OCI-LY7 (cell line): ENCODE measurements around the gene MLLT10. TPM values are rescaled to one million over a fixed set of nuclear protein-coding genes. Genes with fewer than 3 reads are reported as not detected.

Experiments used
- BruUV-seq: library from RNA; stranded (reverse); fragments of 400-500 nt; replicated peaks from 2 replicates; lab custom pipeline; 2021; lab: Mats Ljungman, UMichigan
- CTCF ChIA-PET: fragments of 300-600 bp; sonication (Branson Sonifier 250); formaldehyde crosslinking; loops from one replicate; lab custom pipeline; 2022; ENCODE audit warnings: antibody characterized with exemption; ENCODE audit not compliant: unreplicated experiment; lab: Charles Lee
- POLR2A ChIA-PET: fragments of 300-600 bp; sonication (Branson Sonifier 250); formaldehyde crosslinking; loops from one replicate; lab custom pipeline; 2022; ENCODE audit warnings: antibody characterized with exemption; lab: Charles Lee
- DNase-seq: peaks from one replicate; pipeline ENCODE4 v3.0.0-alpha.2; 2015; ENCODE audit warnings: low spot score
- H2AFZ ChIP-seq: fragments of 200-600 bp; sonication (generic), shearing (Covaris generic); 2 replicates; pipeline ENCODE4 v1.6.1; 2014; ENCODE audit warnings: mild to moderate bottlenecking, antibody characterized with exemption, low read length, moderate library complexity
- H3K27ac ChIP-seq: fragments of 200-600 bp; sonication (generic); 2 replicates; pipeline ENCODE4 v1.5.1; 2014; ENCODE audit warnings: mixed run types, low read depth, mild to moderate bottlenecking, moderate library complexity, low read length, inconsistent platforms; ENCODE audit not compliant: poor library complexity, severe bottlenecking
- H3K36me3 ChIP-seq: fragments of 200-600 bp; sonication (generic); 2 replicates; pipeline ENCODE4 v1.6.1; 2014; ENCODE audit warnings: mild to moderate bottlenecking, antibody characterized with exemption, low read length, moderate library complexity, mixed read lengths; ENCODE audit not compliant: insufficient read depth
- H3K4me1 ChIP-seq: fragments of 200-600 bp; sonication (generic); 2 replicates; pipeline ENCODE4 v1.5.1; 2014; ENCODE audit warnings: mild to moderate bottlenecking, low read length; ENCODE audit not compliant: insufficient read depth, poor library complexity, severe bottlenecking
- H3K4me2 ChIP-seq: fragments of 200-600 bp; sonication (generic); 2 replicates; pipeline ENCODE4 v1.6.1; 2014; ENCODE audit warnings: mild to moderate bottlenecking, low read length
- H3K4me3 ChIP-seq: fragments of 200-600 bp; sonication (generic); 2 replicates; pipeline ENCODE4 v1.5.1; 2014; ENCODE audit warnings: mild to moderate bottlenecking, low read depth, low read length; ENCODE audit not compliant: poor library complexity, severe bottlenecking
- H3K79me2 ChIP-seq: fragments of 200-600 bp; sonication (generic); 2 replicates; pipeline ENCODE4 v1.6.1; 2016; ENCODE audit warnings: low read depth, mild to moderate bottlenecking, low read length, moderate library complexity, mixed read lengths; ENCODE audit not compliant: insufficient read depth
- H3K9me2 ChIP-seq: fragments of 200-600 bp; sonication (generic); 2 replicates; pipeline ENCODE4 v1.6.1; 2016; ENCODE audit warnings: mild to moderate bottlenecking, low read length, mixed read lengths; ENCODE audit not compliant: insufficient read depth
- H3K9me3 ChIP-seq: fragments of 200-600 bp; sonication (generic); 2 replicates; pipeline ENCODE4 v1.6.1; 2014; ENCODE audit warnings: mild to moderate bottlenecking, mixed run types, low read length, mixed read lengths
- H4K20me1 ChIP-seq: fragments of 200-600 bp; sonication (generic); 2 replicates; pipeline ENCODE4 v1.6.1; 2014; ENCODE audit warnings: mild to moderate bottlenecking, antibody characterized with exemption, low read length, moderate library complexity, mixed read lengths; ENCODE audit not compliant: insufficient read depth
- CTCF ChIP-seq: fragments of 200-600 bp; sonication (generic); conservative IDR thresholded peaks from 2 replicates; pipeline ENCODE4 v1.5.1; 2014; ENCODE audit warnings: mild to moderate bottlenecking, antibody characterized with exemption, low read length, moderate library complexity, mixed read lengths
- EZH2phosphoT487 ChIP-seq: fragments of 200-600 bp; sonication (generic); IDR thresholded peaks from 2 replicates; pipeline ENCODE4 v1.6.1; 2018; ENCODE audit warnings: low read depth, borderline replicate concordance, mild to moderate bottlenecking, mixed run types, antibody characterized with exemption, low read length, moderate library complexity, mixed read lengths
- intact Hi-C: fragments of 100-400 bp; cut with micrococcal nuclease; formaldehyde crosslinking; loops from one replicate; pipeline ENCODE4 v1.10.0; 2022; ENCODE audit not compliant: unreplicated experiment
- total RNA-seq, 2 experiments: library from RNA; depleted of rRNA in 1 of 2; stranded (reverse); fragments of >200 nt in 1 of 2; shearing (Covaris generic) in 1 of 2; gene quantifications; 2 replicates each; pipeline ENCODE4 v1.2.3, GENCODE V29; 2014 to 2022

Gene MLLT10
- total RNA-seq, 2 experiments from 2014 or later, result 68.4 to 74.0 TPM

- intact Hi-C loops, result loop anchor here (5.0 kb wide), 1 partner anchor 710 kb away; no protein-coding TSS in a partner anchor
- H3K4me2 ChIP-seq, result peak overlapping the region; percentile 88
- H3K4me1 ChIP-seq, result peaks cover 27% of the 10 kb centered on the region
- H3K9me2 ChIP-seq, result no peaks in the 10 kb centered on the region
- no peaks in the 10 kb centered on the region for H3K9me3 ChIP-seq
- H2AFZ ChIP-seq, result peak overlapping the region; percentile 77; the same call in 1 of the 2 replicates
- H3K27ac ChIP-seq, result no peak overlapping the region
- no peaks in the 10 kb centered on the region for H3K79me2 ChIP-seq
- POLR2A ChIA-PET, result interaction anchor here (0.6 kb wide), 1 partner anchor 21 kb away, joined by 4 read pairs; no protein-coding TSS in a partner anchor
- no TSS peak for BruUV-seq
- peak; percentile 78; the same call in 1 of the 2 replicates for TF ChIP-seq EZH2phosphoT487
- TF ChIP-seq CTCF, result 0 out of 2 replicates have a peak, but pooled peaks have one; percentile 22
- peak; percentile 47 for DNase-seq
- H4K20me1 ChIP-seq, result no peaks in the 10 kb centered on the region
- no peaks in the 10 kb centered on the region for H3K36me3 ChIP-seq
- peak overlapping the region; percentile 70 for H3K4me3 ChIP-seq
- CTCF ChIA-PET, result no interaction called here
Measured at GRCh38 chr10:21517134-21518031, 16.6 kb upstream of the MLLT10 start.

- no TSS peak for BruUV-seq
- Histone ChIP-seq H3K4me2 (peak overlapping the region; percentile 88), H3K79me2 (no peaks in the 10 kb centered on the region), H3K4me1 (peaks cover 27% of the 10 kb centered on the region), H3K36me3 (no peaks in the 10 kb centered on the region), H3K27ac (no peak overlapping the region), H3K4me3 (peak overlapping the region; percentile 70), H3K9me3 (no peaks in the 10 kb centered on the region), H3K9me2 (no peaks in the 10 kb centered on the region), H4K20me1 (no peaks in the 10 kb centered on the region), H2AFZ (no peak overlapping the region)
- POLR2A ChIA-PET, result interaction anchor here (0.7 to 1.0 kb wide), 5 partner anchors 12 to 1824 kb away, joined by 3 to 5 read pairs (median 3); no protein-coding TSS in a partner anchor
- no peak for DNase-seq
- intact Hi-C loops, result loop anchor here (5.0 kb wide), 1 partner anchor 709 kb away; no protein-coding TSS in a partner anchor
- CTCF ChIA-PET, result interaction anchor here (0.6 to 0.9 kb wide), 2 partner anchors 22 to 193 kb away, joined by 3 to 9 read pairs; no protein-coding TSS in a partner anchor
- TF ChIP-seq CTCF, result no peak
- TF ChIP-seq EZH2phosphoT487, result no peak; the same call in 1 of the 2 replicates
Measured at GRCh38 chr10:21518149-21518640, 15.8 kb upstream of the MLLT10 start.
